HG02885 (cell line): ENCODE data around the gene TOMM34.

Experiments used
- ATAC-seq: cut with Tn5 transposase; IDR thresholded peaks from one replicate; pipeline ENCODE4 v1.9.1; 2021; ENCODE audit warnings: mild to moderate bottlenecking; ENCODE audit not compliant: unreplicated experiment, poor library complexity

The TOMM34 gene

GRCh38 chr20:44960103-44960852 lies at the start of gene TOMM34:
TOMM34 (minus strand) TSS chr20:44960397; CDS start chr20:44960333, 64 bp downstream.
- peak; percentile 91 for ATAC-seq

GRCh38 chr20:45008521-45009049 lies 48.4 kb upstream of the TOMM34 start:
- no peak for ATAC-seq

- ATAC-seq: no peak
Observed at GRCh38 chr20:44997668-44998067, 37.5 kb upstream of the TOMM34 start.

- ATAC-seq: no peak
Observed at GRCh38 chr20:44997171-44997570, 37.0 kb upstream of the TOMM34 start.

GRCh38 chr20:44993343-44993742 lies 33.1 kb upstream of the TOMM34 start:
- ATAC-seq: no peak

- ATAC-seq: no peak
Observed at GRCh38 chr20:44990957-44991356, 30.8 kb upstream of the TOMM34 start.

GRCh38 chr20:44990425-44990824 lies 30.2 kb upstream of the TOMM34 start:
- ATAC-seq: no peak

GRCh38 chr20:44988631-44989171 lies 28.5 kb upstream of the TOMM34 start:
- no peak for ATAC-seq

GRCh38 chr20:44983093-44983674 lies 23.0 kb upstream of the TOMM34 start:
- ATAC-seq: no peak

- no peak for ATAC-seq
Observed at GRCh38 chr20:44981736-44982406, 21.7 kb upstream of the TOMM34 start.

- ATAC-seq: peak; percentile 94
Observed at GRCh38 chr20:44979090-44979621, 19.0 kb upstream of the TOMM34 start.

- no peak for ATAC-seq
Observed at GRCh38 chr20:44976698-44977097, 16.5 kb upstream of the TOMM34 start.

- no peak for ATAC-seq
Observed at GRCh38 chr20:44973053-44973452, 12.9 kb upstream of the TOMM34 start.

- ATAC-seq: no peak
Observed at GRCh38 chr20:44970243-44970757, 10.1 kb upstream of the TOMM34 start.

GRCh38 chr20:44969300-44969894 lies 9.2 kb upstream of the TOMM34 start:
- no peak for ATAC-seq

GRCh38 chr20:44967207-44967807 lies 7.1 kb upstream of the TOMM34 start:
- no peak for ATAC-seq

GRCh38 chr20:44966030-44966961 lies 6.1 kb upstream of the TOMM34 start, which contains the start of gene STK4:
STK4 (plus strand) TSS chr20:44966512; CDS start chr20:44966569, 57 bp downstream.
- ATAC-seq: peak; percentile 74

- no peak for ATAC-seq
Observed at GRCh38 chr20:44965651-44966029, 5.4 kb upstream of the TOMM34 start.
